Activated naive CD8-positive, alpha-beta T cell treated with anti-CD3 and anti-CD28 coated beads for 36 hours (primary cell): ENCODE data around the gene NFATC2. TPM values are rescaled to one million over a fixed set of nuclear protein-coding genes. Genes with fewer than 3 reads are reported as not detected.

Experiments used
- DNase-seq: peaks from one replicate; pipeline ENCODE4 v3.0.0; 2021
- H3K27ac Mint-ChIP-seq: one replicate; pipeline ENCODE4 v1.8.0; 2022; ENCODE audit warnings: mild to moderate bottlenecking, moderate library complexity, mixed read lengths
- H3K27me3 Mint-ChIP-seq: one replicate; pipeline ENCODE4 v1.8.0; 2022; ENCODE audit warnings: mild to moderate bottlenecking, mixed read lengths
- H3K36me3 Mint-ChIP-seq: one replicate; pipeline ENCODE4 v1.8.0; 2021; ENCODE audit warnings: mild to moderate bottlenecking, mixed read lengths
- H3K4me1 Mint-ChIP-seq: one replicate; pipeline ENCODE4 v1.8.0; 2021; ENCODE audit warnings: mixed read lengths
- H3K4me3 Mint-ChIP-seq: one replicate; pipeline ENCODE4 v1.8.0; 2022; ENCODE audit warnings: mild to moderate bottlenecking, moderate library complexity, mixed read lengths
- H3K9me3 Mint-ChIP-seq: one replicate; pipeline ENCODE4 v1.8.0; 2022; ENCODE audit warnings: mixed read lengths
- total RNA-seq, 2 experiments: library from RNA; stranded (reverse); gene quantifications; one replicate each; pipeline ENCODE4 v1.2.3, GENCODE V29; 2021

NFATC2 gene
- total RNA-seq, 2 experiments from 2014 or later, result 31.0 to 31.7 TPM

GRCh38 chr20:51361258-51361657 is 181.3 kb downstream of the NFATC2 start:
- Mint-ChIP-seq H3K4me3 (no peak overlapping the region), H3K36me3 (no peaks in the 10 kb centered on the region)

GRCh38 chr20:51360451-51361201 is 181.9 kb downstream of the NFATC2 start:
- no peaks in the 10 kb centered on the region for H3K27me3 Mint-ChIP-seq
- no peak overlapping the region for H3K27ac Mint-ChIP-seq
- H3K36me3 Mint-ChIP-seq, result no peaks in the 10 kb centered on the region
- no peak overlapping the region for H3K4me3 Mint-ChIP-seq
- H3K4me1 Mint-ChIP-seq, result no peaks in the 10 kb centered on the region
- no peak for DNase-seq
- peaks cover 8% of the 10 kb centered on the region for H3K9me3 Mint-ChIP-seq

More at GRCh38 chr20:51361258-51361657, 181.3 kb downstream of the NFATC2 start:
- Mint-ChIP-seq H3K4me1 (no peaks in the 10 kb centered on the region), H3K9me3 (peaks cover 8% of the 10 kb centered on the region), H3K27ac (no peak overlapping the region), H3K27me3 (no peaks in the 10 kb centered on the region)
- no peak for DNase-seq

GRCh38 chr20:51359947-51360346 is 182.6 kb downstream of the NFATC2 start:
- Mint-ChIP-seq H3K27ac (no peak overlapping the region), H3K36me3 (no peaks in the 10 kb centered on the region), H3K4me3 (no peak overlapping the region), H3K9me3 (peaks cover 6% of the 10 kb centered on the region), H3K4me1 (no peaks in the 10 kb centered on the region), H3K27me3 (no peaks in the 10 kb centered on the region)
- no peak for DNase-seq

- Mint-ChIP-seq H3K36me3 (no peaks in the 10 kb centered on the region), H3K9me3 (peaks cover 6% of the 10 kb centered on the region), H3K27ac (no peak overlapping the region), H3K4me3 (no peak overlapping the region), H3K27me3 (no peaks in the 10 kb centered on the region), H3K4me1 (no peaks in the 10 kb centered on the region)
- DNase-seq, result no peak
Observed at GRCh38 chr20:51359401-51359800, 183.1 kb downstream of the NFATC2 start.

- Mint-ChIP-seq H3K4me3 (no peak overlapping the region), H3K27me3 (no peaks in the 10 kb centered on the region), H3K9me3 (no peaks in the 10 kb centered on the region), H3K36me3 (no peaks in the 10 kb centered on the region), H3K27ac (no peak overlapping the region), H3K4me1 (no peaks in the 10 kb centered on the region)
- DNase-seq, result no peak
Observed at GRCh38 chr20:51358032-51358724, 184.3 kb downstream of the NFATC2 start.

GRCh38 chr20:51357543-51357942 is 185.0 kb downstream of the NFATC2 start:
- Mint-ChIP-seq H3K27me3 (no peaks in the 10 kb centered on the region), H3K36me3 (no peaks in the 10 kb centered on the region), H3K27ac (no peak overlapping the region), H3K4me1 (no peaks in the 10 kb centered on the region), H3K4me3 (no peak overlapping the region), H3K9me3 (no peaks in the 10 kb centered on the region)
- no peak for DNase-seq

- Mint-ChIP-seq H3K27ac (no peak overlapping the region), H3K4me3 (no peak overlapping the region), H3K9me3 (no peaks in the 10 kb centered on the region), H3K27me3 (no peaks in the 10 kb centered on the region), H3K36me3 (no peaks in the 10 kb centered on the region), H3K4me1 (no peaks in the 10 kb centered on the region)
- DNase-seq, result no peak
Observed at GRCh38 chr20:51356871-51357270, 185.6 kb downstream of the NFATC2 start.

GRCh38 chr20:51354769-51355319 is 187.7 kb downstream of the NFATC2 start:
- H3K4me1 Mint-ChIP-seq, result no peaks in the 10 kb centered on the region
- H3K27ac Mint-ChIP-seq, result no peak overlapping the region
- H3K27me3 Mint-ChIP-seq, result no peaks in the 10 kb centered on the region
- DNase-seq, result no peak
- H3K9me3 Mint-ChIP-seq, result no peaks in the 10 kb centered on the region
- no peaks in the 10 kb centered on the region for H3K36me3 Mint-ChIP-seq
- H3K4me3 Mint-ChIP-seq, result no peak overlapping the region

GRCh38 chr20:51354191-51354768 is 188.2 kb downstream of the NFATC2 start:
- Mint-ChIP-seq H3K27me3 (no peaks in the 10 kb centered on the region), H3K36me3 (no peaks in the 10 kb centered on the region), H3K4me3 (no peak overlapping the region), H3K27ac (no peak overlapping the region), H3K9me3 (no peaks in the 10 kb centered on the region), H3K4me1 (no peaks in the 10 kb centered on the region)
- no peak for DNase-seq

GRCh38 chr20:51353491-51353890 is 189.0 kb downstream of the NFATC2 start:
- Mint-ChIP-seq H3K9me3 (no peaks in the 10 kb centered on the region), H3K4me1 (no peaks in the 10 kb centered on the region), H3K36me3 (no peaks in the 10 kb centered on the region), H3K27me3 (no peaks in the 10 kb centered on the region), H3K4me3 (no peak overlapping the region), H3K27ac (no peak overlapping the region)
- no peak for DNase-seq

GRCh38 chr20:51352791-51353190 is 189.7 kb downstream of the NFATC2 start:
- H3K36me3 Mint-ChIP-seq, result no peaks in the 10 kb centered on the region
- DNase-seq, result no peak
- no peaks in the 10 kb centered on the region for H3K4me1 Mint-ChIP-seq
- no peak overlapping the region for H3K27ac Mint-ChIP-seq
- H3K9me3 Mint-ChIP-seq, result no peaks in the 10 kb centered on the region
- no peak overlapping the region for H3K4me3 Mint-ChIP-seq
- H3K27me3 Mint-ChIP-seq, result no peaks in the 10 kb centered on the region

- Mint-ChIP-seq H3K36me3 (no peaks in the 10 kb centered on the region), H3K9me3 (no peaks in the 10 kb centered on the region), H3K4me1 (no peaks in the 10 kb centered on the region), H3K27ac (no peak overlapping the region), H3K27me3 (no peaks in the 10 kb centered on the region), H3K4me3 (no peak overlapping the region)
- DNase-seq, result no peak
Observed at GRCh38 chr20:51350941-51351631, 191.4 kb downstream of the NFATC2 start.

GRCh38 chr20:51348876-51349275 is 193.6 kb downstream of the NFATC2 start:
- DNase-seq, result no peak
- no peak overlapping the region for H3K27ac Mint-ChIP-seq
- H3K9me3 Mint-ChIP-seq, result peaks cover under 1% of the 10 kb centered on the region
- H3K36me3 Mint-ChIP-seq, result no peaks in the 10 kb centered on the region
- H3K27me3 Mint-ChIP-seq, result no peaks in the 10 kb centered on the region
- no peaks in the 10 kb centered on the region for H3K4me1 Mint-ChIP-seq
- H3K4me3 Mint-ChIP-seq, result no peak overlapping the region

GRCh38 chr20:51347831-51348230 is 194.7 kb downstream of the NFATC2 start:
- H3K4me3 Mint-ChIP-seq, result no peak overlapping the region
- peaks cover 5% of the 10 kb centered on the region for H3K9me3 Mint-ChIP-seq
- DNase-seq, result no peak
- H3K4me1 Mint-ChIP-seq, result no peaks in the 10 kb centered on the region
- H3K27me3 Mint-ChIP-seq, result no peaks in the 10 kb centered on the region
- H3K27ac Mint-ChIP-seq, result no peak overlapping the region
- no peaks in the 10 kb centered on the region for H3K36me3 Mint-ChIP-seq
